ENCODE data around the gene ATXN7L3.

ATXN7L3 gene

GRCh38 chr17:44216694-44217093 is 17.0 kb upstream of the ATXN7L3 start:
- no peak for TF ChIP-seq CTCF (IDR thresholded peaks at IDR 0.05; ENCODE audit: extremely low read depth, missing control alignments)
- DNase-seq (ENCODE audit: low spot score), result no peak

GRCh38 chr17:44216173-44216572 is 16.5 kb upstream of the ATXN7L3 start:
- peak; percentile 52 for DNase-seq (ENCODE audit: low spot score)
- TF ChIP-seq CTCF (IDR thresholded peaks at IDR 0.05; ENCODE audit: extremely low read depth, missing control alignments), result no peak

DNA sequence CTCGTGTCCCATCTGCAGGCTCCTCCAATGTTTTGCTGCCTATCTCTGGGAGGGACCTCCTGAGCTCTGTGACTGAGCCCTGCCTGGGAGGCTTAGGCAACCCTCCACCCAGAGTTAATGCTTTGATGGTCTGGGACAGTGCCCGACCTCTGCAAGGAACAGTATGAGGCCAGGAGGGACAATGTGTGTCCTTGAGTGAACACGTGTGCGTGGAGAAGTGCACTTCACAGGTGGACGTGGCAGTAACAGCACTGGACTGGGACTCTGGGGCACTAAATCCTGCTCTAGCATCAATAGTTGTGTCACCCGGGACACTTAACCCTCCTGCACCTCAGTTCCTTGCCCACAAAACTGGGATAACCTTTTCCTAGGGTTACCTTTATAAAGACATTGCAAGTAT is 15.2 kb upstream of the ATXN7L3 start:
- TF ChIP-seq CTCF (IDR thresholded peaks at IDR 0.05; ENCODE audit: extremely low read depth, missing control alignments), result no peak
- DNase-seq (ENCODE audit: low spot score), result no peak

- no peak for DNase-seq (ENCODE audit: low spot score)
- TF ChIP-seq CTCF (IDR thresholded peaks at IDR 0.05; ENCODE audit: extremely low read depth, missing control alignments), result no peak
Measured at GRCh38 chr17:44214230-44214494, 14.5 kb upstream of the ATXN7L3 start.

GRCh38 chr17:44213403-44214229 is 13.9 kb upstream of the ATXN7L3 start:
- no peak for TF ChIP-seq CTCF (IDR thresholded peaks at IDR 0.05; ENCODE audit: extremely low read depth, missing control alignments)
- DNase-seq (ENCODE audit: low spot score), result no peak

GRCh38 chr17:44212507-44213402 is 13.1 kb upstream of the ATXN7L3 start:
- TF ChIP-seq CTCF (IDR thresholded peaks at IDR 0.05; ENCODE audit: extremely low read depth, missing control alignments), result no peak
- DNase-seq (ENCODE audit: low spot score), result no peak
